HepG2 (cell line): ENCODE measurements around the gene RING1. TPM values are rescaled to one million over a fixed set of nuclear protein-coding genes. Genes with fewer than 3 reads are reported as not detected.

ENCODE experiments used
- ATF7-NPFF ChIP-seq: sonication (generic); formaldehyde crosslinking; IDR thresholded peaks from 2 replicates; pipeline ENCODE4 v1.8.1; 2023; ENCODE audit warnings: mild to moderate bottlenecking, low read depth, missing genetic modification reagents, moderate library complexity
- CBX1 ChIP-seq: IDR thresholded peaks from one replicate; pipeline ENCODE4 v1.6.1; 2016; ENCODE audit warnings: antibody characterized with exemption, low read depth
- GLI4 ChIP-seq: sonication (generic); formaldehyde crosslinking; IDR thresholded peaks from 2 replicates; pipeline ENCODE4 v1.5.1; 2020; ENCODE audit warnings: missing genetic modification reagents, mild to moderate bottlenecking, moderate library complexity, borderline replicate concordance
- HNRNPH1 ChIP-seq: fragments of 200-400 bp; formaldehyde crosslinking; optimal IDR thresholded peaks from 2 replicates; pipeline ENCODE3; 2017; ENCODE audit warnings: mild to moderate bottlenecking, low read depth, low read length
- KAT8 ChIP-seq: IDR thresholded peaks from 2 replicates; pipeline ENCODE4 v1.6.1; 2016; ENCODE audit warnings: missing genetic modification reagents, missing compliant biosample characterization
- KDM5B ChIP-seq: sonication (generic); formaldehyde crosslinking; IDR thresholded peaks from 2 replicates; pipeline ENCODE4 v1.4.0; 2020; ENCODE audit warnings: missing genetic modification reagents, mild to moderate bottlenecking, borderline replicate concordance
- NFE2L1 ChIP-seq: sonication (generic); formaldehyde crosslinking; IDR thresholded peaks from 2 replicates; pipeline ENCODE4 v1.4.0; 2020; ENCODE audit warnings: missing genetic modification reagents, mild to moderate bottlenecking, borderline replicate concordance
- NKX3-1 ChIP-seq: sonication (generic); formaldehyde crosslinking; IDR thresholded peaks from 2 replicates; pipeline ENCODE4 v1.5.0; 2020; ENCODE audit warnings: missing genetic modification reagents
- PHB2 ChIP-seq: fragments of 450-650 bp; IDR thresholded peaks from 2 replicates; pipeline ENCODE4 v1.6.1; 2018; ENCODE audit not compliant: partially characterized antibody
- PHF20 ChIP-seq: sonication (generic); formaldehyde crosslinking; IDR thresholded peaks from 2 replicates; pipeline ENCODE4 v1.5.0; 2020; ENCODE audit warnings: mild to moderate bottlenecking, missing genetic modification reagents
- PITX1 ChIP-seq: sonication (generic); formaldehyde crosslinking; IDR thresholded peaks from 2 replicates; pipeline ENCODE4 v1.5.1; 2020; ENCODE audit warnings: mild to moderate bottlenecking, missing genetic modification reagents
- TAF1 ChIP-seq: sonication (generic); formaldehyde crosslinking; IDR thresholded peaks from 2 replicates; pipeline ENCODE4 v1.4.0; 2020; ENCODE audit warnings: missing genetic modification reagents
- ZBTB20 ChIP-seq: sonication (generic); formaldehyde crosslinking; IDR thresholded peaks from 2 replicates; pipeline ENCODE4 v1.8.1; 2023; ENCODE audit warnings: missing genetic modification reagents, low read depth, mild to moderate bottlenecking, borderline replicate concordance
- ZNF30 ChIP-seq: sonication (generic); formaldehyde crosslinking; IDR thresholded peaks from 2 replicates; pipeline ENCODE4 v1.5.0; 2020; ENCODE audit warnings: mild to moderate bottlenecking, missing genetic modification reagents
- ZNF317 ChIP-seq: sonication (generic); formaldehyde crosslinking; IDR thresholded peaks from 2 replicates; pipeline ENCODE4 v1.5.0; 2020; ENCODE audit warnings: mild to moderate bottlenecking, missing genetic modification reagents
- ZNF350 ChIP-seq: sonication (generic); formaldehyde crosslinking; IDR thresholded peaks from 2 replicates; pipeline ENCODE4 v1.4.0; 2020; ENCODE audit warnings: mild to moderate bottlenecking, low read depth, missing genetic modification reagents, borderline replicate concordance
- ZNF367 ChIP-seq: sonication (generic); formaldehyde crosslinking; IDR thresholded peaks from 2 replicates; pipeline ENCODE4 v1.4.0; 2020; ENCODE audit warnings: missing genetic modification reagents, borderline replicate concordance
- ZNF383 ChIP-seq: sonication (generic); formaldehyde crosslinking; IDR thresholded peaks from 2 replicates; pipeline ENCODE4 v1.4.0; 2020; ENCODE audit warnings: missing genetic modification reagents, mild to moderate bottlenecking, borderline replicate concordance
- ZNF446 ChIP-seq: sonication (generic); formaldehyde crosslinking; IDR thresholded peaks from 2 replicates; pipeline ENCODE4 v1.5.0; 2020; ENCODE audit warnings: mild to moderate bottlenecking, missing genetic modification reagents
- ZNF546 ChIP-seq: sonication (generic); formaldehyde crosslinking; conservative IDR thresholded peaks from 2 replicates; pipeline ENCODE4 v1.8.1; 2023; ENCODE audit warnings: mild to moderate bottlenecking, missing genetic modification reagents
- ZNF556 ChIP-seq: sonication (generic); formaldehyde crosslinking; IDR thresholded peaks from 2 replicates; pipeline ENCODE4 v1.4.0; 2020; ENCODE audit warnings: mild to moderate bottlenecking, missing genetic modification reagents, borderline replicate concordance
- ZNF607 ChIP-seq: sonication (generic); formaldehyde crosslinking; IDR thresholded peaks from 2 replicates; pipeline ENCODE4 v1.5.1; 2020; ENCODE audit warnings: missing genetic modification reagents, mild to moderate bottlenecking, borderline replicate concordance
- ZNF788 ChIP-seq: sonication (generic); formaldehyde crosslinking; IDR thresholded peaks from 2 replicates; pipeline ENCODE4 v1.5.0; 2020; ENCODE audit warnings: mild to moderate bottlenecking, missing genetic modification reagents, borderline replicate concordance
- polyA plus RNA-seq, 8 experiments: library from polyadenylated mRNA; depleted of rRNA in 3 of 8; stranded (reverse) in 7 of 8; unstranded in 1 of 8; fragments of >200 nt; fragmentation: Illumina TruSeq in 4 of 8; extraction: Trizol in 4 of 8; gene quantifications; 2 replicates each; pipeline versions ENCODE4 v1.2.1 to v1.2.3, GENCODE V29; 2011 to 2016; ENCODE audit warnings: low read depth in 4 of 8, missing spikeins in 1 of 8, mixed read lengths in 1 of 8; ENCODE audit not compliant: insufficient read depth in 1 of 8
- total RNA-seq, 5 experiments: library from RNA; depleted of rRNA; stranded (reverse); fragments of >200 nt; fragmentation: Illumina TruSeq; extraction: Trizol; gene quantifications; 2 replicates each; pipeline ENCODE4 v1.2.3, GENCODE V29; 2016; ENCODE audit warnings: low read depth in 1 of 5
- TF ChIP-seq, protein P1 (sequence below): sonication (generic); formaldehyde crosslinking; IDR thresholded peaks from 2 replicates; pipeline ENCODE4 v1.4.0; 2020; ENCODE audit warnings: mild to moderate bottlenecking, missing genetic modification reagents
- TF ChIP-seq, protein P2 (sequence below): IDR thresholded peaks from 2 replicates; pipeline ENCODE4 v1.6.1; 2018; ENCODE audit warnings: missing genetic modification reagents, mild to moderate bottlenecking, missing compliant biosample characterization
- TF ChIP-seq, protein P3 (sequence below): sonication (generic); formaldehyde crosslinking; IDR thresholded peaks from 2 replicates; pipeline ENCODE4 v1.4.0; 2020; ENCODE audit warnings: mild to moderate bottlenecking, missing genetic modification reagents

RING1 gene
- total and polyA plus RNA-seq, 2 of the 13 experiments (the other 11 are each of a cell fraction or from before 2014, with no cell fraction given): 23.9 to 33.6 TPM

DNA sequence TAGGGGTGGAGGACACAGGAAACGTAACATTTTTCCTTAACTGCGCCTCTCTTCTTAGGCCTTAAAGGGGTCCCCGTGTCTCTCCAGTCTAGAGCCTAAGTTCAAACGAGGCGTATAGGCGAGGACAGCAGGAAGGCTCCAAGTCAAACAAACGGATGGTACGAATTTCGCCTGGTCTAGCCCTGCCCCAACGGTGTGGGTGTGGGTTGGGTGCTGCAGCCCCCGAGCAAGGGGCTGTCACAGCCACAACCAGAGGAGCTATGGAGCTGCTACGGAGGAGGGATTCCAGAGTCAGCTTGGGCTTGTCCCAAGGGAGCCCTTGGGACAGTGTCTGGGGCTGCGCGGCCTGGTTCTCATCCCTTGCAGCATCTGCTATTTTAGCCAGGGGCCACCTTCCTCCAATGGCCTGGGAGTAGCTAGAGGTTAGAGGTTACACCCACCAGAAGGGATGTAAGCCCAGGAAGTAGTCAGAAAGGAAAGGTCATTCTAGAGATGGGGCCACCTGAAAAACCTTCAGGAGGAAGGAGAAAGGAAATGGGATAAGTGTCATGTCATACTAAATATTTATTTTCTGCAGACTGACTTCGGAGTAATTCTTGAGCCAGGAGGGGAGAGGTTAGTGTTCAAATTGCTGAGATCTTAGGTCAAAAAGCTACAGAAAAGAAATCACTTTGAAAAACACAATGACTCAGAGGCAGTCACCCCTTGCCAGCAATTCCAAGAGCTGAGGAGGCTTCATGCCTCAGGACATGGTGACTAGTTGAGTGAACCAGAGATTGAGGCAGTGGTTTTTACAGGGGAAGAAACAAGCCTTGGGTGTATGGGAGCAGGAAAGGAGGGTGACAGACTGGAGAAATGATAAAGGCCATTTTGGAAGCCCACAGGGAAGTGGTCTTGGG, 41.7 kb downstream of the RING1 start (continued):
- TF ChIP-seq, protein P1, sequence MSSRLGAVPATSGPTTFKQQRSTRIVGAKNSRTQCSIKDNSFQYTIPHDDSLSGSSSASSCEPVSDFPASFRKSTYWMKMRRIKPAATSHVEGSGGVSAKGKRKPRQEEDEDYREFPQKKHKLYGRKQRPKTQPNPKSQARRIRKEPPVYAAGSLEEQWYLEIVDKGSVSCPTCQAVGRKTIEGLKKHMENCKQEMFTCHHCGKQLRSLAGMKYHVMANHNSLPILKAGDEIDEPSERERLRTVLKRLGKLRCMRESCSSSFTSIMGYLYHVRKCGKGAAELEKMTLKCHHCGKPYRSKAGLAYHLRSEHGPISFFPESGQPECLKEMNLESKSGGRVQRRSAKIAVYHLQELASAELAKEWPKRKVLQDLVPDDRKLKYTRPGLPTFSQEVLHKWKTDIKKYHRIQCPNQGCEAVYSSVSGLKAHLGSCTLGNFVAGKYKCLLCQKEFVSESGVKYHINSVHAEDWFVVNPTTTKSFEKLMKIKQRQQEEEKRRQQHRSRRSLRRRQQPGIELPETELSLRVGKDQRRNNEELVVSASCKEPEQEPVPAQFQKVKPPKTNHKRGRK (CRISPR knock-in tag): 0 out of 2 replicates have a peak, but pooled peaks have one; percentile 39
- TF ChIP-seq HNRNPH1 (no peak), ZNF446 (CRISPR knock-in tag) (no peak), KDM5B (CRISPR knock-in tag) (no peak), KAT8 (CRISPR knock-in tag) (peak; percentile 17; the same call in 1 of the 2 replicates), PHF20 (CRISPR knock-in tag) (peak; percentile 18; the same call in 1 of the 2 replicates), ZNF367 (no peak), ZBTB20 (CRISPR knock-in tag) (no peak; the same call in 1 of the 2 replicates), ZNF607 (CRISPR knock-in tag) (no peak), ZNF383 (CRISPR knock-in tag) (no peak), ZNF317 (CRISPR knock-in tag) (no peak), CBX1 (no peak), ZNF350 (CRISPR knock-in tag) (no peak), ZNF788 (0 out of 2 replicates have a peak, but pooled peaks have one; percentile 1), PITX1 (CRISPR knock-in tag) (no peak), ZNF556 (CRISPR knock-in tag) (no peak), ATF7-NPFF (CRISPR knock-in tag) (no peak; the same call in 1 of the 2 replicates), ZNF546 (no peak), PHB2 (no peak), NFE2L1 (CRISPR knock-in tag) (no peak), TAF1 (CRISPR knock-in tag) (no peak), NKX3-1 (peak; percentile 14; the same call in 1 of the 2 replicates), ZNF30 (CRISPR knock-in tag) (no peak), GLI4 (CRISPR knock-in tag) (peak; percentile 86)
- TF ChIP-seq, protein P2, sequence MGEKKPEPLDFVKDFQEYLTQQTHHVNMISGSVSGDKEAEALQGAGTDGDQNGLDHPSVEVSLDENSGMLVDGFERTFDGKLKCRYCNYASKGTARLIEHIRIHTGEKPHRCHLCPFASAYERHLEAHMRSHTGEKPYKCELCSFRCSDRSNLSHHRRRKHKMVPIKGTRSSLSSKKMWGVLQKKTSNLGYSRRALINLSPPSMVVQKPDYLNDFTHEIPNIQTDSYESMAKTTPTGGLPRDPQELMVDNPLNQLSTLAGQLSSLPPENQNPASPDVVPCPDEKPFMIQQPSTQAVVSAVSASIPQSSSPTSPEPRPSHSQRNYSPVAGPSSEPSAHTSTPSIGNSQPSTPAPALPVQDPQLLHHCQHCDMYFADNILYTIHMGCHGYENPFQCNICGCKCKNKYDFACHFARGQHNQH (CRISPR knock-in tag): no peak
- TF ChIP-seq, protein P3, sequence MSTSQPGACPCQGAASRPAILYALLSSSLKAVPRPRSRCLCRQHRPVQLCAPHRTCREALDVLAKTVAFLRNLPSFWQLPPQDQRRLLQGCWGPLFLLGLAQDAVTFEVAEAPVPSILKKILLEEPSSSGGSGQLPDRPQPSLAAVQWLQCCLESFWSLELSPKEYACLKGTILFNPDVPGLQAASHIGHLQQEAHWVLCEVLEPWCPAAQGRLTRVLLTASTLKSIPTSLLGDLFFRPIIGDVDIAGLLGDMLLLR (CRISPR knock-in tag): no peak
